Panc1 (cell line): ENCODE results near the gene KDM1A.

Experiments
- POLR2AphosphoS5 ChIP-seq: IDR thresholded peaks from 2 replicates; pipeline ENCODE4 v1.6.1; 2012; ENCODE audit warnings: mild to moderate bottlenecking, low read depth, low read length, moderate library complexity
- REST ChIP-seq, 2 experiments: IDR thresholded peaks; 2 replicates each; pipeline ENCODE4 v1.6.1; 2011 to 2012; ENCODE audit warnings: low read depth in 2 of 2, control low read depth in 1 of 2, low read length in 1 of 2, mild to moderate bottlenecking in 1 of 2, moderate library complexity in 1 of 2; ENCODE audit not compliant: insufficient read depth in 1 of 2
- SIN3A ChIP-seq: IDR thresholded peaks from 2 replicates; pipeline ENCODE4 v1.6.1; 2012; ENCODE audit warnings: low read depth, mild to moderate bottlenecking, low read length, moderate library complexity, borderline replicate concordance; ENCODE audit not compliant: insufficient read depth
- TCF7L2 ChIP-seq: IDR thresholded peaks from 2 replicates; pipeline ENCODE4 v1.6.1; 2011; ENCODE audit warnings: mild to moderate bottlenecking, low read depth, low read length, inconsistent platforms
- TF ChIP-seq, protein P1 (sequence below): fragments of 450-650 bp; IDR thresholded peaks from 2 replicates; pipeline ENCODE4 v1.5.1; 2017; ENCODE audit warnings: mild to moderate bottlenecking

DNA sequence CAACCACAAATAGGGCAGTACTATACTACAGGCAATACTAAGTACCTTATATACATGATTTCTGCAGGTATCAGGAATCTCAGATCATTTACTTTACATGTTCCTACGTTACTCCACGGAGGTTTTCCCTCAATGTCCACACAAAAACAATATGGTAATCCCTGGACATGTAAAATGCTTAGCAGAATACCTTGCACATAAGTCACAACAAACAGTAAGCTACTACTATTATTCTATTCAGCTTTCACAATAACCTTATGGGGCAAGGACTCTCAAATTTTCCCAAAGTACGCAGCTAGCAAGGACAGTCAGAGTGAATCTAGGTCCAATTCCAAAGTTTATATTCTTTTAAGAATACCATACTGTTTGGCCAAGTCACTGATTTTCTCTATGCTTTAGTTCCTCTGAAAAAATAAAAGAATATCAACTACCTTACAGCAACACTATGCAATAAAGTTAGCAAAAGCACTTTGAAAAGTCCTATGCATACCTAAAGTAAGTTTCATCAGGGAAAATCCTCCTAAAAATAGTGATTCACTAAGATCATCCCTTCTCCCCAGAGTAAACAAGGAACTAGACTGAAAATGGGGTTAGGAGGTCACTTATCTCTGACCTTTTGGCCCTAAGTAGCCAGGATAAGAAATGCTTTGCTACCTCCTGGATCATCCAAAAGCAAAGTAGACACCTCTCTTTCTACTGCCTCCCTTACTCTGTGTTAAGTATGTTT is 82.0 kb downstream of the KDM1A start:
- TF ChIP-seq, protein P1, sequence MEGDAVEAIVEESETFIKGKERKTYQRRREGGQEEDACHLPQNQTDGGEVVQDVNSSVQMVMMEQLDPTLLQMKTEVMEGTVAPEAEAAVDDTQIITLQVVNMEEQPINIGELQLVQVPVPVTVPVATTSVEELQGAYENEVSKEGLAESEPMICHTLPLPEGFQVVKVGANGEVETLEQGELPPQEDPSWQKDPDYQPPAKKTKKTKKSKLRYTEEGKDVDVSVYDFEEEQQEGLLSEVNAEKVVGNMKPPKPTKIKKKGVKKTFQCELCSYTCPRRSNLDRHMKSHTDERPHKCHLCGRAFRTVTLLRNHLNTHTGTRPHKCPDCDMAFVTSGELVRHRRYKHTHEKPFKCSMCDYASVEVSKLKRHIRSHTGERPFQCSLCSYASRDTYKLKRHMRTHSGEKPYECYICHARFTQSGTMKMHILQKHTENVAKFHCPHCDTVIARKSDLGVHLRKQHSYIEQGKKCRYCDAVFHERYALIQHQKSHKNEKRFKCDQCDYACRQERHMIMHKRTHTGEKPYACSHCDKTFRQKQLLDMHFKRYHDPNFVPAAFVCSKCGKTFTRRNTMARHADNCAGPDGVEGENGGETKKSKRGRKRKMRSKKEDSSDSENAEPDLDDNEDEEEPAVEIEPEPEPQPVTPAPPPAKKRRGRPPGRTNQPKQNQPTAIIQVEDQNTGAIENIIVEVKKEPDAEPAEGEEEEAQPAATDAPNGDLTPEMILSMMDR, result no peak
- TF ChIP-seq POLR2AphosphoS5 (no peak), REST (IDR thresholded peaks at IDR 0.05; ENCODE audit: insufficient read depth in 1 of 2, low read depth in 2 of 2, low read length in 1 of 2) (no peak), SIN3A (no peak), TCF7L2 (no peak)
